K562 (cell line): ENCODE measurements around the gene TNNI2.

ENCODE experiments used
- NCOA1 ChIP-seq: fragments of 450-650 bp; IDR thresholded peaks from 2 replicates; pipeline ENCODE4 v1.6.1; 2016; ENCODE audit warnings: low read depth
- NFE2L1 ChIP-seq: fragments of 450-650 bp; IDR thresholded peaks from 2 replicates; pipeline ENCODE4 v1.6.1; 2016; ENCODE audit warnings: missing genetic modification characterization, low read depth, mild to moderate bottlenecking, missing compliant biosample characterization, moderate library complexity, borderline replicate concordance
- POLR2A ChIP-seq: fragments of 450-650 bp; conservative IDR thresholded peaks from 2 replicates; pipeline ENCODE4 v1.6.1; 2016
- RUNX1 ChIP-seq: sonication (generic); IDR thresholded peaks from 2 replicates; pipeline ENCODE4 v1.6.1; 2016; ENCODE audit warnings: antibody characterized with exemption, low read depth
- TARDBP ChIP-seq: fragments of 450-650 bp; IDR thresholded peaks from 2 replicates; pipeline ENCODE4 v1.6.1; 2016
- THRAP3 ChIP-seq: fragments of 450-650 bp; IDR thresholded peaks from 2 replicates; pipeline ENCODE4 v1.6.1; 2016; ENCODE audit warnings: mild to moderate bottlenecking, inconsistent platforms, borderline replicate concordance
- USF1 ChIP-seq: sonication (generic); formaldehyde crosslinking; IDR thresholded peaks from 2 replicates; pipeline ENCODE4 v1.9.0; 2022; ENCODE audit warnings: mild to moderate bottlenecking, missing genetic modification reagents
- ZBTB11 ChIP-seq, 3 experiments: fragments of 200-800 bp in 1 of 3; fragments of 250-450 bp in 1 of 3; fragments of 450-650 bp in 1 of 3; sonication (Bioruptor Pico) in 1 of 3; sonication (Bioruptor generic) in 1 of 3; formaldehyde crosslinking in 1 of 3; IDR thresholded peaks; 2 replicates each; pipeline versions ENCODE4 v1.6.1 to v1.8.0; 2016 to 2022; ENCODE audit warnings: mild to moderate bottlenecking in 2 of 3, missing genetic modification characterization in 2 of 3, missing compliant biosample characterization in 1 of 3, moderate library complexity in 1 of 3
- ZKSCAN8 ChIP-seq: fragments of 200-800 bp; sonication (Bioruptor generic); IDR thresholded peaks from 2 replicates; pipeline ENCODE4 v1.6.1; 2016; ENCODE audit warnings: missing genetic modification characterization, missing compliant biosample characterization
- ZNF133 ChIP-seq: fragments of 250-450 bp; sonication (Bioruptor Pico); IDR thresholded peaks from 2 replicates; pipeline ENCODE4 v1.4.0; 2020; ENCODE audit warnings: mild to moderate bottlenecking
- ZNF253 ChIP-seq: fragments of 250-450 bp; sonication (Bioruptor Pico); conservative IDR thresholded peaks from 2 replicates; pipeline ENCODE4 v1.6.1; 2021; ENCODE audit warnings: mild to moderate bottlenecking

GRCh38 chr11:1872267-1872985 is 33.6 kb downstream of the TNNI2 start:
- TF ChIP-seq ZKSCAN8 (no peak), THRAP3 (no peak), TARDBP (no peak), USF1 (no peak), ZNF133 (CRISPR knock-in tag) (no peak), RUNX1 (no peak), NFE2L1 (tag) (no peak), NCOA1 (no peak), ZBTB11 (CRISPR knock-in tag; IDR thresholded peaks at IDR 0.05) (no peak), POLR2A (no peak), ZNF253 (CRISPR knock-in tag) (no peak)
